Stimulated activated naive CD4-positive, alpha-beta T cell treated with Interleukin-2 at 50 U/mL for 16 hours (primary cell): Measurements from ENCODE around the gene AGTRAP.
A peak's percentile ranks its signal among the peaks of the same experiment; 100 is the strongest.

Experiments used
- DNase-seq: peaks from one replicate; lab custom pipeline; 2025; lab: John Stamatoyannopoulos, UW

Gene AGTRAP

DNA sequence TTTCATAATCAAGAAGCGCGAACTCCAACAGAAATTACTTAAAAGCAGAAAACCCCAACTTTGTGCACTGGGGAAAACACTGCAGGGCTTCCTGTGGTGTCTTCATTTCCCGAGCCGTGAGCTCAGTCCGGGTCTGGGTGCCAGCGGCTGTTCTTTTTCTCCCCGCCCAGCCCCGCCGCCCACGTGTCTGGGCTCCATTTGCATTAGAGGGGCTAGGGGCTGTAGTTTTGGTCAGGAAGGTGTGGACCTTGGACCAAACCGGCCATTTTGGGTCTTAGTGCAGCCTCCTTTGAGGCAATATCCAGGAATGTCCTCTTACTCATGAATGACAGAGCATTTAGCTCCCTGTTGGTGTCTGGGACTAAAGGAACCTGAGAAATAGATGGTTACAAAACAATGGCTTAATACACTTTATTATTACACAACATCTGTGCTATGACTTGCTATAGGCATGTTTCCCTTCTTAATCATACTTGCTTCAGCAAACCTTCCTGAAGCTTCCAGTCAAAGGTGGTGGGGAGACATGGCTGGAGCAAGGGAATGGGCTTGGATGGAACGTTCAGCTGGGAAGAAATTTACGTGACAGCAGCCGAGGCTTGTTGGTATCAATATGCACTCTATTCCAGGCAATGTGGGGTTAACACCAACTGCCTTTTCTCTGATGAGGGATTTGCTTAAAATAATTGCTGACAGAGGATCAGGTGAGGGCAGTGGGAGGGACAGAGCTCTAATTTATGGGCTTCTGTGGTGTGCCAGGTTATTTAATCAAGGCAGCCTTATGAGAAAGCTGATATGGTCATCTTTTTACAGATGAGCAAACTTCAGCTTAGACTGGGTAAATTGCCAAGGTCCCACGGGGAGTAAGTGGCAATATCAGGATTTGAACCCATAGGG, 1.1 kb downstream of the AGTRAP start:
- DNase-seq, result peak; percentile 35

GRCh38 chr1:11738096-11738495, 2.2 kb downstream of the AGTRAP start:
- DNase-seq, result no peak

GRCh38 chr1:11738783-11739182, 2.8 kb downstream of the AGTRAP start:
- DNase-seq, result no peak

DNA sequence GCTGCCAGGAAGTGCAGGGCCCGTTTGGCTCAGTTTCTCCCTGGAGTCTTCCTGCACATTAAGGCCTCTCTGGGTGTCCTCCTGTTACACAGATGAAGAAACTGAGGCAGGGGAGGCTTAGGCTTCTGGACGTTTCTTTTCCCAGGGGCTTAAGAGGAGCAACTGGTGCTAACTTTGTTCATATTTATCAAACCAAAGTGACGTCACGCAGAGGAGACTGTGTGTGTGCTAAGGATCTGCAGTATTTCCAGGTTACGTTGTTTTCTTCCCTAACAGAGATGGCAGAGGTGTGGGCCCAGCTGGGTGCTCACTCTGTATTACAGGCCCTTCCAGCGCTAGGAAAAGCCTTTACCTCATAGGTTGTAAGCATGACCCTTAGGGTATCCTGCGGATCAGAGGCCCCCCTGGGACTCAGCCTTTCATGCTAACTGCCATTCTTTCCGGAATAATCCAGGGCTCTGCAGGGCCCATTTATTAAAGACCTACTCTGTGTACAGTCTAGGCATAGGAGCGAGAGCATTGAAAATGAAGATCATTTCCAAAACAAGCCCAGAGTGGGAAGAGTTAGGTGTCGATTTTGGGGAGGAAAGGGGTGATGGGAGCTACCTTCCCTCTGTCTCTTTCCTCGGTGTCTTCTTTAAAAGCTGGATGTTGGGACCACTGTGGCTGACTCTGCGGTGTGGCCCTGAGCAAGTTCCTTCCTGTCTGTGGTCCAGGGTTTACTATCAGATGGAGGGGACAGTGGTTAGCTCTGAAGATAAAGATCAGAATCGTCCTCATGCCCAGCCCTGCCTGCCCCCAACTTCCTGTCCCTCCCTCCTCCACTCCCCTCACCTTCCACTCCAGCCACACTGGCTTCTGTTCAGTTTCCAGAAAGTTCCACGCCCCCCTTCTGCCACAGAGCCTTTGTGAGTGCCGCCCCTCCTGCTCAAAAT, 4.6 kb downstream of the AGTRAP start:
- no peak for DNase-seq

- no peak for DNase-seq
Measured at GRCh38 chr1:11741482-11741881, 5.5 kb downstream of the AGTRAP start.

- no peak for DNase-seq
Measured at GRCh38 chr1:11741919-11742558, 6.1 kb downstream of the AGTRAP start.

- no peak for DNase-seq
Measured at GRCh38 chr1:11744287-11744686, 8.4 kb downstream of the AGTRAP start.

GRCh38 chr1:11746092-11746491, 10.2 kb downstream of the AGTRAP start:
- no peak for DNase-seq

DNA sequence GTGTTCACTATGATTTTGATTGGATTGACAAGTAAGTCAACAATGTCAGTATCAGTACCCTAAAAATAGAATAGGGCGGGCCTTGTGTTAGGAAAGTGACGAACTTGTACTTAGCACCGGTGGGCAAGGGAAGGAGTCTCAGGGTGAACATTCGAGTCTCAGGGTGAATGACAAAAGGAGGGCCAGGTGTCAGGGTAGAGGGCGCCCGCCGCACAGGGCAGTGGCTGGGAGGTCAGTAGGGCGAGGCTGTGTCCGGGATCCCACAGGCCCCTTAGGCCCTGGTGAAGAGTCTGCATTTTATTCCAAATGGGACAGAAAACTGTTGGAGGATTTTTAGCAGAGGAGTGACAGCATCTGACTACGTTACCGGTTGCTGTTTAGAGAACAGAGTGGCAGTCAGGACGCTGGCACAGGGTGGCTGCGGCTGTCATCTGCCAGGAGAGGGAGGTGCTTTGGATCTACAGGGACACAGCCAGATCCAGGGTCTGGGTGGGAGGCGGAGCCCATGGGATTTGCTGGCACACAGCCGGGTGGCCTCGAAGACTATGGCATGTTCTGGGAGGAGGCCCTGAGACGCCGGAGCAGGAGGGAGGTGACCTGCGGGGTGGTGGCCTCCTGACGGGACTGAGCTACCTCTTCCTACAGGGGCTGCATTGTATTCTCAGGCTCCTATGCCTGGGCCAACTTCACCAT, 11.0 kb downstream of the AGTRAP start:
- no peak for DNase-seq

- DNase-seq, result no peak
Measured at GRCh38 chr1:11748294-11749202, 12.6 kb downstream of the AGTRAP start.

GRCh38 chr1:11749203-11749689, 13.3 kb downstream of the AGTRAP start:
- peak; percentile 22 for DNase-seq

DNA sequence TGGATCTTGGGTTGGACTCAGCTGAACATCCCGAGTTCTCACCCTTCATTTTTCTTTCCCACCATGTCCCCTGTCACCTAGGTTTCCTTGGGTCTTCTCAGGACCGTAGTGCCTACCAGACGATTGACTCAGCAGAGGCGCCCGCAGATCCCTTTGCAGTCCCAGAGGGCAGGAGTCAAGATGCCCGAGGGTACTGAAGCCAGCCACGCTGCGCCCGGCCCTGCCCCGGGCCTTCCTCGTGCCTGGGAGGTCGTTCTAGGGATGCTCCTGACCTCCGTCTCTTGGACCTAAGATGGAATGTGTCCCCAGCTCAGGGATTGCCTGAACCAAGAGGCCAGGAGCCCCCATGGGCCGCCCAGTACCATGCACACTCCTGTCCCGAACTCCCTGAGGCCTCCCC, 14.1 kb downstream of the AGTRAP start:
- DNase-seq, result no peak

DNA sequence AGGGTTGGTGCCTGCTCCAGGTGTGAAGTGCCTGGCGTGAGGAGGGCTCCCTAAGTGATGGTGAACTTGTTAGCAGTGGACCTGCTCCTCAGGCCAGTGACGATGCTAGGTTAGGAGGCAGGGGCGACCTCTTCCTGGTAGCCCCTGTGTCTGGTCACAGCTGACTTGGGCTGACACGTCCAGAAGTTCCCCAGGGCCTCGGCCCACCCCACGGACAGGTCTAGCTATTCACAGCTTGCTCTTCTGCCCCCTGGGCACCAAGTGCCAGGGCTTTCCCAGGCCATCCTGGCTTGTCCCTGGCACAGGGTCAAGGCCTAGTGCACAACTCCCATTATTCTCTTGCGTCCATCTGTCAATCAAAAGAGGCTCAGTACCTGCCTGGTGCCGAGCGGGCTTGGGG, 15.2 kb downstream of the AGTRAP start:
- no peak for DNase-seq

- DNase-seq, result no peak
Measured at GRCh38 chr1:11752359-11753088, 16.6 kb downstream of the AGTRAP start.

DNA sequence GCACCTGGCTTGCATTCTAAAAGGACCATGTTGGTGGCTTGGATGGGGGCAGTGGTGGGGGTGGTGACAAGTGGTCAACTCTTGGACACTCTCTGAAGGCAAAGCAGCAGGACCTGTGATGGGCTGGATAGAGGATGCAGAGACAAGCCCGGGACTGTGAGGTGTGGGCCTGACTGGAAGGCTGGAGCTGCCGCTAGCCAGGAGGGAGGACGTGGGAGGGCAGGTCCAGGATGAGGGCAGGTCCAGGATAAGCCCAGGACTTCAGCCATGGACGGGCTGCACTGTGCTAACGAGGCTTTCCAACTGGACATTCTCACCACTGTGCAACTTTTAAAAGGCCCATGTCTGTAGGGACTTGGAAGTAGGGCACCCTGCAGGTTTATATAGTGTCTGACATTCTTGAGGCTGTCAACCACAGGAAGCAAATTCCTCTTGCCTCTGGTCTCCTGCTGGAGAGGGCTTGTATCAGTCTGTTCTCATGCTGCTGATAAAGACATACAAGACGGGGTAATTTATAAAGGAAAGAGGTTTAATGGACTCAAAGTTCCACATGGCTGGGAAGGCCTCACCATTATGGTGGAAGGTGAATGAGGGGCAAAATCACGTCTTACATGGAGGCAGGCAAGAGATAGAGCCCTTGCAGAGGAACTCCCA, 17.7 kb downstream of the AGTRAP start:
- no peak for DNase-seq

- DNase-seq, result no peak
Measured at GRCh38 chr1:11757047-11757446, 21.1 kb downstream of the AGTRAP start.

DNA sequence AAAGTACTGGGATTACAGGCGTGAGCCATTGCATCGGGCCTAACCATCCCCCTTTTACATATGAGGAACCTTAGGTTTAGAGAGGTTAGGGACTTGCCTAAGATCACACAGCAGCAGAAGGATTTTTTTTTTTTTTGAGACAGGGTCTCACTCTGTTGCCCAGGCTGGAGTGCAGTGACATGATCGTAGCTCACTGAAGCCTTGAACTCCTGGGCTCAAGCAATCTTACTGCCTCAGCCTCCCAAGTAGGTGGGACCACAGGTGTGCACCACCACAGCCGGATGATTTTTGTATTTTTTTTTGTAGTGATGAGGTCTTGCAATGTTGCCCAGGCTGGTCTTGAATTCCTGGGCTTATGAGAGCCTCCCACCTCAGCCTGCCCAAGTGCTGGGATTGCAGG, 23.9 kb downstream of the AGTRAP start:
- DNase-seq, result no peak

- DNase-seq, result no peak
Measured at GRCh38 chr1:11761285-11761684, 25.3 kb downstream of the AGTRAP start.

- no peak for DNase-seq
Measured at GRCh38 chr1:11761988-11762406, 26.1 kb downstream of the AGTRAP start, which contains the start of gene C1orf167. C1orf167 (plus strand) TSS chr1:11762193; CDS start chr1:11764401, 2,208 bp downstream.
